ENCODE results near the gene TBC1D22A. TPM values are rescaled to one million over a fixed set of nuclear protein-coding genes. Genes with fewer than 3 reads are reported as not detected.

Gene TBC1D22A
- total RNA-seq, 4 donors from 2014 or later, result 42.6 to 70.4 (median 55.1) TPM

- Histone ChIP-seq H3K4me1 (peaks cover 0 to 3% (median 0%) of the 10 kb centered on the region in 4 donors), H3K27me3 (no peaks in the 10 kb centered on the region), H3K36me3 (no peaks in the 10 kb centered on the region), H3K27ac (no peak overlapping the region), H3K4me3 (no peak overlapping the region), H3K9me3 (no peaks in the 10 kb centered on the region)
- DNase-seq, result peak in 1 of 3 donors; percentile 37
- no peak for TF ChIP-seq POLR2A (IDR thresholded peaks at IDR 0.05)
- TF ChIP-seq CTCF (IDR thresholded peaks at IDR 0.05), result no peak
Observed at GRCh38 chr22:47126344-47126811, 363.9 kb downstream of the TBC1D22A start.

DNA sequence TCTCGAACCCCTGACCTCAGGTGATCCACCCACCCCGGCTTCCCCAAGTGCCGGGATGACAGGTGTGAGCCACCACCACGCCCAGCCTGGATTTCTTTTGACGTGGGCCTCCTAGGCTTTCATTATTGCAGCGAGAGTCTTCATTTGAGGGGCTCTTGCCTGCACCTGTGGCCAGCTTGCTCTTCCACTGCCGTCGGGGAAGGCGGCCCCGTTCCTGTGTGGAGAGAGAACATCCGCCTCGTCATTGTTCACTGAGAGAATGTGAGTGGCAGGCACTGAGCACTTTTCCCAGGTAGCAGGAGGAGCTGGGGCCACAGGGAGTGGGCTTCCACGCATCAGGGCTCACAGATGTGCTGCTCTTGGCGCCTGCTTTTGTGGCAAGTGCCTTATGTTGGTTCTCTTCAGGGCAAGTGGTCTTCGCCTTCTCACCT, 365.0 kb downstream of the TBC1D22A start:
- no peak for TF ChIP-seq CTCF (IDR thresholded peaks at IDR 0.05)
- TF ChIP-seq POLR2A (IDR thresholded peaks at IDR 0.05), result no peak
- DNase-seq, result peak in 1 of 3 donors; percentile 45
- Histone ChIP-seq H3K36me3 (no peaks in the 10 kb centered on the region), H3K4me1 (peaks cover 0 to 3% (median 0%) of the 10 kb centered on the region in 4 donors), H3K9me3 (no peaks in the 10 kb centered on the region), H3K27ac (no peak overlapping the region), H3K27me3 (no peaks in the 10 kb centered on the region), H3K4me3 (no peak overlapping the region)

- TF ChIP-seq POLR2A (IDR thresholded peaks at IDR 0.05) (no peak), CTCF (IDR thresholded peaks at IDR 0.05) (no peak)
- DNase-seq, result peak in 1 of 3 donors; percentile 31
- no peak overlapping the region for H3K4me3 ChIP-seq
- no peaks in the 10 kb centered on the region for H3K27me3 ChIP-seq
- peak overlapping the region in 1 of 4 donors; percentile 77 for H3K27ac ChIP-seq
- H3K4me1 ChIP-seq, result peaks cover 0 to 3% (median 0%) of the 10 kb centered on the region in 4 donors
- H3K36me3 ChIP-seq, result no peaks in the 10 kb centered on the region
- no peaks in the 10 kb centered on the region for H3K9me3 ChIP-seq
Observed at GRCh38 chr22:47128216-47128615, 365.8 kb downstream of the TBC1D22A start.

- no peaks in the 10 kb centered on the region for H3K36me3 ChIP-seq
- H3K27ac ChIP-seq, result peak overlapping the region in 2 of 4 donors; percentile 70 to 77
- peaks cover 0 to 3% (median 0%) of the 10 kb centered on the region in 4 donors for H3K4me1 ChIP-seq
- DNase-seq, result peak in 1 of 3 donors; percentile 39
- no peaks in the 10 kb centered on the region for H3K9me3 ChIP-seq
- no peak for TF ChIP-seq POLR2A (IDR thresholded peaks at IDR 0.05)
- TF ChIP-seq CTCF (IDR thresholded peaks at IDR 0.05), result no peak
- no peaks in the 10 kb centered on the region for H3K27me3 ChIP-seq
- H3K4me3 ChIP-seq, result no peak overlapping the region
Observed at GRCh38 chr22:47128622-47129215, 366.3 kb downstream of the TBC1D22A start.

GRCh38 chr22:47129902-47130635, 367.6 kb downstream of the TBC1D22A start:
- TF ChIP-seq POLR2A (IDR thresholded peaks at IDR 0.05) (peak; percentile 45 to 90), CTCF (IDR thresholded peaks at IDR 0.05) (peak in 2 of 6 experiments; percentile 5 to 17)
- Histone ChIP-seq H3K27me3 (no peaks in the 10 kb centered on the region), H3K27ac (peak overlapping the region in 2 of 4 donors; percentile 70 to 77), H3K9me3 (no peaks in the 10 kb centered on the region), H3K36me3 (no peaks in the 10 kb centered on the region), H3K4me3 (peak overlapping the region in 1 of 4 donors; percentile 11), H3K4me1 (peaks cover 0 to 3% (median 0%) of the 10 kb centered on the region in 4 donors)
- DNase-seq, result peak in 2 of 3 donors; percentile 92

All from Peyer's patch (tissue), 4 donors.